ENCODE data around the gene PSMA5. TPM values are rescaled to one million over a fixed set of nuclear protein-coding genes. Genes with fewer than 3 reads are reported as not detected.

Gene PSMA5
- total and polyA plus RNA-seq, 2 of the 13 experiments (the other 11 are each of a cell fraction or from before 2014, with no cell fraction given) = 140 to 169 TPM

- TF ChIP-seq ZNF407 (CRISPR knock-in tag; IDR thresholded peaks at IDR 0.05; ENCODE audit: not compliant biosample characterization) (no peak), ZNF549 (CRISPR knock-in tag; IDR thresholded peaks at IDR 0.05) (no peak), NFRKB (IDR thresholded peaks at IDR 0.05) (no peak), CBX1 (IDR thresholded peaks at IDR 0.05; ENCODE audit: low read depth) (no peak), KAT7 (CRISPR knock-in tag; IDR thresholded peaks at IDR 0.05; ENCODE audit: borderline replicate concordance) (no peak; the same call in 1 of the 2 replicates), ZNF335 (CRISPR knock-in tag; IDR thresholded peaks at IDR 0.05) (no peak), ZSCAN29 (CRISPR knock-in tag; conservative IDR thresholded peaks at IDR 0.05) (no peak), BRCA1 (CRISPR knock-in tag; IDR thresholded peaks at IDR 0.05) (no peak), HINFP (CRISPR knock-in tag; IDR thresholded peaks at IDR 0.05; ENCODE audit: low read depth) (no peak), ZNF235 (CRISPR knock-in tag; IDR thresholded peaks at IDR 0.05; ENCODE audit: borderline replicate concordance) (no peak), ZNF10 (CRISPR knock-in tag; IDR thresholded peaks at IDR 0.05; ENCODE audit: borderline replicate concordance, low read depth) (no peak), BORCS8-MEF2B (CRISPR knock-in tag; IDR thresholded peaks at IDR 0.05) (no peak), ZNF343 (CRISPR knock-in tag; IDR thresholded peaks at IDR 0.05) (no peak), MAZ (IDR thresholded peaks at IDR 0.05; ENCODE audit: borderline replicate concordance, low read depth, low read length) (no peak), MAZ (CRISPR knock-in tag; IDR thresholded peaks at IDR 0.05; ENCODE audit: low read depth) (peak; percentile 74), ZNF816 (CRISPR knock-in tag; IDR thresholded peaks at IDR 0.05; ENCODE audit: borderline replicate concordance) (no peak), MLXIP (CRISPR knock-in tag; IDR thresholded peaks at IDR 0.05; ENCODE audit: borderline replicate concordance) (no peak)
These were observed 28.5 kb downstream of the PSMA5 start, which contains the start of gene SORT1 (continued) for GRCh38 chr1:109397581-109398342.
